ENCODE measurements around the gene AOPEP. TPM values are rescaled to one million over a fixed set of nuclear protein-coding genes. Genes with fewer than 3 reads are reported as not detected.

AOPEP gene
- total and polyA plus RNA-seq, 9 of the 15 experiments (the other 6 are each of a cell fraction or from before 2014, with no cell fraction given) = 4.5 to 19.3 (median 13.5) TPM

GRCh38 chr9:95075700-95076099 lies 349.2 kb downstream of the AOPEP start:
- POLR2A ChIA-PET = interaction anchor here (0.5 to 1.1 kb wide), 2 partner anchors 10 to 264 kb away, joined by 3 to 5 read pairs; no protein-coding TSS in a partner anchor
- Histone ChIP-seq H3K27me3 (ENCODE audit: control insufficient read depth in 2 of 2, insufficient read depth in 2 of 2, low read length in 2 of 2) (no peaks in the 10 kb centered on the region), H3K4me1 (replicated peaks in 1 of 2; ENCODE audit: control insufficient read depth in 2 of 2, insufficient read depth in 2 of 2, low read length in 2 of 2) (peaks cover 0 to 3% of the 10 kb centered on the region in 2 experiments; a peak in 1 of 5 replicates), H3K27ac (ENCODE audit: extremely low read depth, low read depth, low read length) (no peak overlapping the region), H4K20me1 (replicated peaks; ENCODE audit: control insufficient read depth, insufficient read depth, low read length) (0 out of 2 replicates have a peak, but pooled peaks cover 5% of the 10 kb centered on the region), H3K9me1 (ENCODE audit: control insufficient read depth, insufficient read depth, low read length) (no peaks in the 10 kb centered on the region), H3K9ac (ENCODE audit: insufficient read depth in 1 of 2, low read depth in 2 of 2, low read length in 2 of 2) (no peak overlapping the region), H3K4me3 (no peak overlapping the region), H2AFZ (ENCODE audit: low read depth, low read length) (no peak overlapping the region), H3K9me3 (replicated peaks; ENCODE audit: control insufficient read depth, insufficient read depth, low read depth, low read length) (no peaks in the 10 kb centered on the region), H3K79me2 (ENCODE audit: control insufficient read depth, insufficient read depth, low read length) (no peaks in the 10 kb centered on the region), H3K36me3 (ENCODE audit: control insufficient read depth, insufficient read depth, low read length) (no peaks in the 10 kb centered on the region; the same call in 2 of the 3 replicates), H3K4me2 (ENCODE audit: insufficient read depth, low read length) (no peak overlapping the region)
- CTCF ChIA-PET (ENCODE audit: low intra/inter-chr PET ratio) = no interaction called here
- TF ChIP-seq CTBP1 (IDR thresholded peaks at IDR 0.05; ENCODE audit: borderline replicate concordance) (no peak), NR2C1 (IDR thresholded peaks at IDR 0.05) (no peak), NR2C1 (tag; IDR thresholded peaks at IDR 0.05) (no peak), ZBTB17 (CRISPR knock-in tag; IDR thresholded peaks at IDR 0.05) (no peak), PRPF4 (IDR thresholded peaks at IDR 0.05; ENCODE audit: insufficient read depth, low read depth, low read length, poor library complexity, severe bottlenecking) (no peak), ERF (CRISPR knock-in tag; IDR thresholded peaks at IDR 0.05) (no peak), PPARD (CRISPR knock-in tag; IDR thresholded peaks at IDR 0.05) (no peak), COPS2 (conservative IDR thresholded peaks at IDR 0.05) (no peak), SMARCB1 (IDR thresholded peaks at IDR 0.05; ENCODE audit: insufficient read length, low read depth) (no peak), DNMT1 (IDR thresholded peaks at IDR 0.05) (no peak), SRSF1 (IDR thresholded peaks at IDR 0.05; ENCODE audit: low read depth, low read length) (no peak), ATF1 (CRISPR knock-in tag; IDR thresholded peaks at IDR 0.05) (no peak), ATF1 (tag; IDR thresholded peaks at IDR 0.05) (no peak), ZNF785 (CRISPR knock-in tag; IDR thresholded peaks at IDR 0.05) (no peak), MIER1 (IDR thresholded peaks at IDR 0.05; ENCODE audit: low read depth) (no peak), ID3 (CRISPR knock-in tag; IDR thresholded peaks at IDR 0.05) (no peak), ID3 (tag; IDR thresholded peaks at IDR 0.05) (no peak), NCOA2 (IDR thresholded peaks at IDR 0.05; ENCODE audit: partially characterized antibody in 2 of 2) (no peak), ZNF707 (CRISPR knock-in tag; conservative IDR thresholded peaks at IDR 0.05) (no peak), CREB5 (CRISPR knock-in tag; IDR thresholded peaks at IDR 0.05) (no peak)
- no peak for DNase-seq (ENCODE audit: extremely low read depth in 1 of 4, low spot score in 3 of 4)
- ATAC-seq = no peak
- 79% methylated on average over 6 of the region's 7 CpGs for WGBS (ENCODE audit: insufficient coverage, low coverage, missing lambda C conversion rate)
- intact Hi-C loops (cut with micrococcal nuclease) = no loop called here
- in situ Hi-C loops (cut with MboI) = no loop called here
- BruUV-seq (replicated peaks) = no TSS peak
- FAIRE-seq = no peak

Data from K562 (cell line).